ENCODE measurements around the gene ATP8A2. TPM values are rescaled to one million over a fixed set of nuclear protein-coding genes. Genes with fewer than 3 reads are reported as not detected.

The ATP8A2 gene
- total and polyA plus RNA-seq, 10 of the 15 experiments (the other 5 are each of a cell fraction or from before 2014, with no cell fraction given) = 0.01 to 0.04 (median 0.04) TPM; not detected in 7

GRCh38 chr13:25335856-25336255, 35.9 kb upstream of the ATP8A2 start:
- Histone ChIP-seq H3K4me1 (ENCODE audit: control insufficient read depth, insufficient read depth, low read length) (no peaks in the 10 kb centered on the region), H4K20me1 (ENCODE audit: control insufficient read depth, insufficient read depth) (no peaks in the 10 kb centered on the region), H3K4me2 (ENCODE audit: control insufficient read depth, insufficient read depth) (no peak overlapping the region), H3K27ac (ENCODE audit: control insufficient read depth, insufficient read depth) (no peak overlapping the region), H3K4me3 (no peak overlapping the region), H3K36me3 (ENCODE audit: control insufficient read depth in 2 of 2, insufficient read depth in 2 of 2, low read length in 1 of 2) (peaks cover 0 to 34% of the 10 kb centered on the region in 2 experiments; a peak in 2 of 4 replicates), H3K27me3 (replicated peaks in 1 of 2; ENCODE audit: control insufficient read depth in 2 of 2, insufficient read depth in 2 of 2, low read length in 1 of 2) (no peaks in the 10 kb centered on the region), H3K9ac (ENCODE audit: control insufficient read depth, insufficient read depth, low read length) (no peak overlapping the region), H3K9me3 (replicated peaks; ENCODE audit: control insufficient read depth, insufficient read depth, low read length) (no peaks in the 10 kb centered on the region), H2AFZ (ENCODE audit: control insufficient read depth, low read depth, low read length) (no peak overlapping the region), H3K79me2 (ENCODE audit: control insufficient read depth, insufficient read depth, low read length) (no peaks in the 10 kb centered on the region; the same call in 1 of the 2 replicates)
- no TSS peak for BruUV-seq (replicated peaks)
- ChIA-PET RAD21 (ENCODE audit: unreplicated experiment) (no interaction called here), POLR2A (no interaction called here), CTCF (no interaction called here), SMC1A (ENCODE audit: uncharacterized antibody, unreplicated experiment) (no interaction called here)
- 79% methylated on average over 3 of the region's 3 CpGs for WGBS (ENCODE audit: insufficient coverage, insufficient replicate concordance, low lambda C conversion rate, missing lambda C conversion rate)
- in situ Hi-C loops (cut with MboI) = no loop called here
- DNase-seq (ENCODE audit: low read depth, low spot score) (no peak), FAIRE-seq (no peak), ATAC-seq (no peak)
- TF ChIP-seq NRF1 (conservative IDR thresholded peaks at IDR 0.05; ENCODE audit: low read depth, low read length) = no peak
- TF ChIP-seq LARP7 (IDR thresholded peaks at IDR 0.05) = no peak
- TF ChIP-seq CEBPB (IDR thresholded peaks at IDR 0.05; ENCODE audit: borderline replicate concordance in 1 of 2, low read depth in 2 of 2, low read length in 2 of 2) = no peak
- TF ChIP-seq PBX3 (IDR thresholded peaks at IDR 0.05; ENCODE audit: insufficient replicate concordance, low read depth, low read length) = no peak
- TF ChIP-seq STAT3 (IDR thresholded peaks at IDR 0.05; ENCODE audit: low read depth, low read length) = no peak
- TF ChIP-seq SIX5 (IDR thresholded peaks at IDR 0.05; ENCODE audit: low read depth, low read length, severe bottlenecking) = no peak
- TF ChIP-seq POLR2AphosphoS2 (IDR thresholded peaks at IDR 0.05; ENCODE audit: low read depth, low read length) = no peak
- no peak for TF ChIP-seq MLLT1 (IDR thresholded peaks at IDR 0.05)
- no peak for TF ChIP-seq TCF3 (IDR thresholded peaks at IDR 0.05; ENCODE audit: borderline replicate concordance, insufficient read depth, low read depth, low read length)
- TF ChIP-seq ATF2 (IDR thresholded peaks at IDR 0.05; ENCODE audit: low read length) = no peak
- TF ChIP-seq BCLAF1 (IDR thresholded peaks at IDR 0.05) = no peak
- TF ChIP-seq ASH2L (IDR thresholded peaks at IDR 0.05; ENCODE audit: borderline replicate concordance, low read depth) = no peak
- TF ChIP-seq CHD4 (IDR thresholded peaks at IDR 0.05) = no peak
- TF ChIP-seq POU2F2 (IDR thresholded peaks at IDR 0.05; ENCODE audit: borderline replicate concordance, low read depth, low read length) = no peak
- no peak for TF ChIP-seq MTA2 (IDR thresholded peaks at IDR 0.05; ENCODE audit: low read depth)
- no peak for TF ChIP-seq MEF2B (IDR thresholded peaks at IDR 0.05; ENCODE audit: partially characterized antibody, poor library complexity, severe bottlenecking)
- intact Hi-C loops (cut with micrococcal nuclease; ENCODE audit: unreplicated experiment) = no loop called here

Measured in GM12878 (cell line).